ENCODE measurements around the gene GOLT1B.

GOLT1B gene

GRCh38 chr12:21472197-21472823 is 29.3 kb upstream of the GOLT1B start:
- DNase-seq (ENCODE audit: low spot score) = no peak
- no peak for TF ChIP-seq CTCF (IDR thresholded peaks at IDR 0.05; ENCODE audit: extremely low read depth, insufficient read depth, missing control alignments)
- in situ Hi-C loops (cut with MboI; ENCODE audit: low pct_unique_long_range_greater_than_20kb, low sequenced_read_pairs, unreplicated experiment) = no loop called here

GRCh38 chr12:21475552-21475951 is 26.0 kb upstream of the GOLT1B start:
- in situ Hi-C loops (cut with MboI; ENCODE audit: low pct_unique_long_range_greater_than_20kb, low sequenced_read_pairs, unreplicated experiment) = loop anchor here (25.0 kb wide), 1 partner anchor 987 kb away; no protein-coding TSS in a partner anchor

GRCh38 chr12:21476949-21477348 is 24.6 kb upstream of the GOLT1B start:
- no peak for DNase-seq (ENCODE audit: low spot score)
- in situ Hi-C loops (cut with MboI; ENCODE audit: low pct_unique_long_range_greater_than_20kb, low sequenced_read_pairs, unreplicated experiment) = loop anchor here (25.0 kb wide), 1 partner anchor 985 kb away; no protein-coding TSS in a partner anchor
- TF ChIP-seq CTCF (IDR thresholded peaks at IDR 0.05; ENCODE audit: extremely low read depth, insufficient read depth, missing control alignments) = no peak

More at GRCh38 chr12:21475552-21475951, 26.0 kb upstream of the GOLT1B start:
- no peak for TF ChIP-seq CTCF (IDR thresholded peaks at IDR 0.05; ENCODE audit: extremely low read depth, insufficient read depth, missing control alignments)
- DNase-seq (ENCODE audit: low spot score) = no peak

GRCh38 chr12:21478756-21479455 is 22.7 kb upstream of the GOLT1B start:
- no peak for TF ChIP-seq CTCF (IDR thresholded peaks at IDR 0.05; ENCODE audit: extremely low read depth, insufficient read depth, missing control alignments)
- DNase-seq (ENCODE audit: low spot score) = no peak
- in situ Hi-C loops (cut with MboI; ENCODE audit: low pct_unique_long_range_greater_than_20kb, low sequenced_read_pairs, unreplicated experiment) = loop anchor here (25.0 kb wide), 1 partner anchor 983 kb away; no protein-coding TSS in a partner anchor

- in situ Hi-C loops (cut with MboI; ENCODE audit: low pct_unique_long_range_greater_than_20kb, low sequenced_read_pairs, unreplicated experiment) = loop anchor here (25.0 kb wide), 1 partner anchor 979 kb away; no protein-coding TSS in a partner anchor
- DNase-seq (ENCODE audit: low spot score) = no peak
- no peak for TF ChIP-seq CTCF (IDR thresholded peaks at IDR 0.05; ENCODE audit: extremely low read depth, insufficient read depth, missing control alignments)
Measured at GRCh38 chr12:21483531-21483930, 18.1 kb upstream of the GOLT1B start.

- in situ Hi-C loops (cut with MboI; ENCODE audit: low pct_unique_long_range_greater_than_20kb, low sequenced_read_pairs, unreplicated experiment) = loop anchor here (25.0 kb wide), 1 partner anchor 976 kb away; no protein-coding TSS in a partner anchor
Measured at GRCh38 chr12:21485998-21486397, 15.6 kb upstream of the GOLT1B start.

More at GRCh38 chr12:21485998-21486397, 15.6 kb upstream of the GOLT1B start:
- no peak for DNase-seq (ENCODE audit: low spot score)
- TF ChIP-seq CTCF (IDR thresholded peaks at IDR 0.05; ENCODE audit: extremely low read depth, insufficient read depth, missing control alignments) = no peak

Measured in GM13977 (cell line).